H1 (cell line): Measurements from ENCODE around the gene ETS1. TPM values are rescaled to one million over a fixed set of nuclear protein-coding genes. Genes with fewer than 3 reads are reported as not detected.

ENCODE experiments used
- CTCF ChIA-PET: fragments of 300-600 bp; sonication (Branson Sonifier 250); formaldehyde crosslinking; loops from one replicate; lab custom pipeline; 2021; ENCODE audit not compliant: partially characterized antibody; lab: Charles Lee
- POLR2A ChIA-PET: fragments of 300-600 bp; sonication (Branson Sonifier 250); formaldehyde crosslinking; loops from one replicate; lab custom pipeline; 2021; ENCODE audit warnings: inconsistent platforms; ENCODE audit not compliant: partially characterized antibody; lab: Charles Lee
- DNase-seq, 2 experiments: peaks; one replicate each; pipeline versions ENCODE4 v3.0.0 to v3.0.0-alpha.2; 2010 to 2022; ENCODE audit warnings: low spot score in 2 of 2, low read depth in 1 of 2, mixed read lengths in 1 of 2
- FAIRE-seq: peaks from 2 replicates; lab custom pipeline; 2011; peaks lifted over from hg19 to GRCh38; lab: Jason Lieb, UNC
- H2AFZ ChIP-seq: 2 replicates; pipeline ENCODE4 v1.8.1; 2012; ENCODE audit warnings: low read length, inconsistent platforms
- H2AK5ac ChIP-seq: 2 replicates; pipeline ENCODE4 v1.6.1; 2013; ENCODE audit warnings: low read depth, low read length
- H2BK120ac ChIP-seq: replicated peaks from 2 replicates; pipeline ENCODE3; 2013; ENCODE audit warnings: low read depth, low read length, inconsistent platforms
- H2BK12ac ChIP-seq: 2 replicates; pipeline ENCODE4 v1.6.1; 2013; ENCODE audit warnings: low read depth, low read length
- H2BK15ac ChIP-seq: 2 replicates; pipeline ENCODE4 v1.6.1; 2013; ENCODE audit warnings: low read length
- H2BK20ac ChIP-seq: 2 replicates; pipeline ENCODE4 v1.6.1; 2013; ENCODE audit warnings: low read length
- H2BK5ac ChIP-seq: 2 replicates; pipeline ENCODE4 v1.6.1; 2013; ENCODE audit warnings: low read depth, low read length
- H3K14ac ChIP-seq: 2 replicates; pipeline ENCODE4 v1.6.1; 2013; ENCODE audit warnings: inconsistent platforms; ENCODE audit not compliant: insufficient read length
- H3K18ac ChIP-seq: 2 replicates; pipeline ENCODE4 v1.6.1; 2013; ENCODE audit warnings: low read length; ENCODE audit errors: extremely low read depth
- H3K23ac ChIP-seq: 2 replicates; pipeline ENCODE4 v1.6.1; 2013; ENCODE audit warnings: inconsistent platforms; ENCODE audit not compliant: insufficient read length
- H3K23me2 ChIP-seq: 2 replicates; pipeline ENCODE4 v1.6.1; 2013; ENCODE audit warnings: low read depth, low read length
- H3K27ac ChIP-seq: 2 replicates; pipeline ENCODE4 v1.6.1; 2011; ENCODE audit warnings: low read depth, low read length, inconsistent platforms
- H3K27me3 ChIP-seq, 4 experiments: replicated peaks in 1 of 4; 1 replicate in 1 of 4; 2 replicates in 3 of 4; pipeline versions ENCODE4 v1.6.1 to v1.8.1; 2011 to 2013; ENCODE audit warnings: low read length in 3 of 4, mild to moderate bottlenecking in 3 of 4, inconsistent platforms in 2 of 4, mixed read lengths in 2 of 4, moderate library complexity in 1 of 4; ENCODE audit not compliant: control insufficient read depth in 3 of 4, insufficient read depth in 3 of 4; ENCODE audit errors: extremely low read depth in 1 of 4
- H3K36me3 ChIP-seq, 4 experiments: 2 replicates each; pipeline versions ENCODE4 v1.6.1 to v1.8.1; 2011 to 2013; ENCODE audit warnings: mild to moderate bottlenecking in 4 of 4, low read length in 3 of 4, moderate library complexity in 2 of 4, control low read depth in 1 of 4, inconsistent platforms in 1 of 4; ENCODE audit not compliant: insufficient read depth in 4 of 4, control insufficient read depth in 2 of 4
- H3K4ac ChIP-seq: replicated peaks from 2 replicates; pipeline ENCODE3; 2013; ENCODE audit warnings: low read length, low read depth, mixed read lengths, inconsistent platforms; ENCODE audit not compliant: insufficient read length
- H3K4me1 ChIP-seq, 4 experiments: replicated peaks in 1 of 4; 1 replicate in 1 of 4; 2 replicates in 3 of 4; pipeline versions ENCODE4 v1.6.1 to v1.8.1; 2011 to 2013; ENCODE audit warnings: low read length in 3 of 4, inconsistent platforms in 2 of 4, mixed read lengths in 1 of 4; ENCODE audit not compliant: insufficient read depth in 4 of 4, control insufficient read depth in 3 of 4
- H3K4me2 ChIP-seq, 2 experiments: 2 replicates each; pipeline versions ENCODE4 v1.6.1 to v1.8.1; 2011 to 2013; ENCODE audit warnings: low read depth in 2 of 2, low read length in 2 of 2, control low read depth in 1 of 2, inconsistent platforms in 1 of 2, mild to moderate bottlenecking in 1 of 2; ENCODE audit not compliant: insufficient read depth in 1 of 2
- H3K4me3 ChIP-seq, 4 experiments: fragments of 200-600, 300-600 bp in 1 of 4; sonication (generic), shearing (Covaris generic), sonication (Bioruptor Twin) in 1 of 4; 2 replicates each; pipeline versions ENCODE4 v1.5.1 to v1.8.1; 2011 to 2016; ENCODE audit warnings: low read length in 4 of 4, low read depth in 3 of 4, control low read depth in 2 of 4, inconsistent platforms in 2 of 4, mild to moderate bottlenecking in 2 of 4, mixed read lengths in 1 of 4, moderate library complexity in 1 of 4; ENCODE audit not compliant: insufficient read depth in 2 of 4; ENCODE audit errors: extremely low read depth in 1 of 4
- H3K56ac ChIP-seq: replicated peaks from 2 replicates; pipeline ENCODE3; 2013; ENCODE audit warnings: low read depth, mild to moderate bottlenecking, mixed read lengths, low read length, inconsistent platforms; ENCODE audit not compliant: insufficient read length
- H3K79me1 ChIP-seq: 2 replicates; pipeline ENCODE4 v1.6.1; 2013; ENCODE audit warnings: low read depth, low read length, control low read depth
- H3K79me2 ChIP-seq, 2 experiments: 2 replicates each; pipeline versions ENCODE4 v1.6.1 to v1.8.1; 2012 to 2013; ENCODE audit warnings: low read length in 2 of 2, mild to moderate bottlenecking in 2 of 2, inconsistent platforms in 1 of 2; ENCODE audit not compliant: insufficient read depth in 2 of 2, control insufficient read depth in 1 of 2
- H3K9ac ChIP-seq, 4 experiments: replicated peaks in 1 of 4; 1 replicate in 1 of 4; 2 replicates in 3 of 4; pipeline versions ENCODE4 v1.6.1 to v1.8.1; 2011 to 2013; ENCODE audit warnings: low read depth in 3 of 4, low read length in 3 of 4, control low read depth in 2 of 4, mild to moderate bottlenecking in 2 of 4, moderate library complexity in 2 of 4, inconsistent platforms in 1 of 4; ENCODE audit errors: extremely low read depth in 1 of 4
- H3K9me3 ChIP-seq, 2 experiments: 2 replicates each; pipeline versions ENCODE4 v1.6.1 to v1.8.1; 2012 to 2013; ENCODE audit warnings: mild to moderate bottlenecking in 2 of 2, moderate library complexity in 2 of 2, control low read depth in 1 of 2, inconsistent platforms in 1 of 2, low read depth in 1 of 2, low read length in 1 of 2, mixed read lengths in 1 of 2; ENCODE audit not compliant: insufficient read depth in 2 of 2
- H4K20me1 ChIP-seq, 2 experiments: replicated peaks in 1 of 2; 2 replicates each; pipeline versions ENCODE3 to v1.8.1; 2011 to 2013; ENCODE audit warnings: inconsistent platforms in 2 of 2, low read length in 2 of 2, mild to moderate bottlenecking in 1 of 2; ENCODE audit not compliant: insufficient read depth in 2 of 2, control insufficient read depth in 1 of 2
- H4K5ac ChIP-seq: 2 replicates; pipeline ENCODE4 v1.6.1; 2013; ENCODE audit warnings: low read length, low read depth, mixed read lengths, inconsistent platforms; ENCODE audit not compliant: insufficient read length
- H4K8ac ChIP-seq: 2 replicates; pipeline ENCODE4 v1.8.0; 2013; ENCODE audit warnings: mild to moderate bottlenecking, moderate library complexity, low read length, inconsistent platforms; ENCODE audit not compliant: insufficient read depth; ENCODE audit errors: extremely low read depth
- H4K91ac ChIP-seq: replicated peaks from 2 replicates; pipeline ENCODE3; 2013; ENCODE audit warnings: low read length, mixed read lengths, inconsistent platforms; ENCODE audit not compliant: insufficient read length
- SP1 ChIP-seq: IDR thresholded peaks from 2 replicates; pipeline ENCODE4 v1.6.1; 2011; ENCODE audit warnings: low read depth, low read length
- WGBS, 2 experiments: shearing (Covaris generic) in 1 of 2; methylation state at CpG; one replicate each; pipeline versions ENCODE4 v1.1.6 to v1.1.7; 2013 to 2015; ENCODE audit warnings: low lambda C conversion rate in 2 of 2, mixed read lengths in 2 of 2, inconsistent platforms in 1 of 2, low coverage in 1 of 2, missing lambda C conversion rate in 1 of 2; ENCODE audit not compliant: insufficient replicate concordance in 2 of 2, insufficient coverage in 1 of 2, insufficient read length in 1 of 2; ENCODE audit errors: extremely low coverage in 1 of 2, missing lambda C conversion rate in 1 of 2; 5-methylcytosine and 5-hydroxymethylcytosine counted together
- polyA plus RNA-seq, 7 experiments: library from polyadenylated mRNA; depleted of rRNA in 3 of 7; stranded (reverse) in 5 of 7; unstranded in 2 of 7; fragments of >200 nt in 5 of 7; fragments of 200-250 nt in 2 of 7; gene quantifications; 1 replicate in 5 of 7; 2 replicates in 1 of 7; 4 replicates in 1 of 7; pipeline versions ENCODE4 v1.2.1 to v1.2.3, GENCODE V29; 2011 to 2013; ENCODE audit warnings: missing spikeins in 2 of 7, mixed read lengths in 2 of 7
- total RNA-seq: library from RNA; stranded (reverse); fragmentation: NEBNext Ultra II Directional; extraction: Animal tissue kit (Norgen Biotek cat#: 25700); gene quantifications from 2 replicates; pipeline ENCODE4 v1.2.1, GENCODE V29; 2021

Gene ETS1
- total and polyA plus RNA-seq, 2 of the 8 experiments (the other 6 are each of a cell fraction or from before 2014, with no cell fraction given) = 10.0 to 35.3 TPM

DNA sequence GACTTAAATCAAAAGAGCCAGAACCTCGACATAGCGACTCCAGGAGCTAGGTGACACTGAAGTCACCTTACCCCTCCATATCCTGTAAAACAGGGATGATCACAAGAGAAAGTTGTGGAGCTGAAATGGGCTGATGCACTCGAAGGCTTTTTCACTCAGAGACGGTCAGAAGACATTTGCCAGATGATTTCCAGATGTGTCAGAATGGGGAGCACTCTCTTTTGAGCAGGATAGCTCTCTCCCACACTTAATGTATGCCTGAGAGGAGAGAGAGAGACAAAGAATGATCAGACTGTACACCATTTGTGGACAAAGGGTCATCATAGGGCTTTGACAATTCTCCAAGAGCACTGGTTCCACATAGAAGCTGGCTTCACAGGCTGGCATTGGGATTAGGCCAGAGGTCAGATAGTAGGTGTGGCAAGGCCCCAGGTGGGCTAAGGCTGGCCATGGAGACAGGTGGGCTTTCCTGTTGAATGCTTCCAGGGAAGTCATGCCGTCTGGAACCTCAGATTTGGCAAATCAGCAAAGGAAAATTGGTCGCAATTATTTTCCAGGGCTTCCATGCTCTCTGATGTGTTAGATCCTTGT lies 42.3 kb upstream of the ETS1 start:
- no peak for FAIRE-seq
- no peak overlapping the region for H3K56ac ChIP-seq

More for the DNA sequence above, 42.3 kb upstream of the ETS1 start:
- ChIA-PET CTCF (interaction anchor here (0.7 to 17.6 kb wide), 54 partner anchors 11 to 479 kb away, joined by 3 to 319 read pairs (median 5); partner anchors contain the start of gene ETS1), POLR2A (interaction anchor here (1.2 kb wide), 1 partner anchor 42 kb away, joined by 3 read pairs; the partner anchor contains the start of gene ETS1)
- Histone ChIP-seq H3K4me1 (peaks cover 0 to 4% (median 3%) of the 10 kb centered on the region in 4 experiments; a peak in 5 of 7 replicates), H3K27me3 (no peaks in the 10 kb centered on the region), H2AK5ac (no peak overlapping the region), H3K9me3 (no peaks in the 10 kb centered on the region), H3K79me1 (no peaks in the 10 kb centered on the region), H2BK12ac (no peak overlapping the region), H3K18ac (no peak overlapping the region), H2BK5ac (no peak overlapping the region), H4K8ac (no peak overlapping the region), H3K23me2 (no peaks in the 10 kb centered on the region), H3K23ac (no peak overlapping the region), H2BK120ac (no peak overlapping the region), H3K4me3 (no peak overlapping the region), H3K9ac (no peak overlapping the region), H3K4ac (peak overlapping the region; percentile 23), H4K91ac (no peak overlapping the region), H3K79me2 (no peaks in the 10 kb centered on the region), H2BK15ac (no peak overlapping the region; the same call in 1 of the 2 replicates), H4K20me1 (no peaks in the 10 kb centered on the region), H2AFZ (no peak overlapping the region), H3K14ac (no peak overlapping the region), H3K27ac (no peak overlapping the region), H2BK20ac (no peak overlapping the region), H4K5ac (no peak overlapping the region), H3K4me2 (no peak overlapping the region), H3K36me3 (no peaks in the 10 kb centered on the region)
- DNase-seq = peak in 1 of 2 experiments; percentile 45
- no peak for TF ChIP-seq SP1
- WGBS, 2 experiments = 72% methylated on average over 6 of the region's 6 CpGs; no CpG with 5 or more reads in 1 of the 2 experiments
